ENCODE results near the gene CKB. TPM values are rescaled to one million over a fixed set of nuclear protein-coding genes. Genes with fewer than 3 reads are reported as not detected.

Gene CKB
- total and polyA plus RNA-seq, 2 donors (not counting 1 experiment from before 2014, with no cell fraction given), result 65.2 to 136 TPM

- Histone ChIP-seq H3K4me2 (ENCODE audit: extremely low read depth, insufficient read depth, low read length) (no peak overlapping the region), H3K36me3 (ENCODE audit: control insufficient read depth, insufficient read depth, low read length) (peaks cover 2% of the 10 kb centered on the region), H3K9me3 (ENCODE audit: control insufficient read depth, insufficient read depth, low read depth, low read length) (no peaks in the 10 kb centered on the region), H3K4me3 (replicated peaks in 1 of 4; ENCODE audit: control extremely low read depth in 1 of 4, insufficient read depth in 1 of 4, low read depth in 3 of 4, low read length in 4 of 4) (no peak overlapping the region), H3K9ac (ENCODE audit: insufficient read depth, low read length) (no peak overlapping the region), H3K4me1 (ENCODE audit: control insufficient read depth, extremely low read depth, insufficient read depth, low read length) (peaks cover 21% of the 10 kb centered on the region), H3K27me3 (ENCODE audit: control insufficient read depth, insufficient read depth, low read length) (no peaks in the 10 kb centered on the region), H3K79me2 (ENCODE audit: control insufficient read depth, insufficient read depth, low read length) (no peaks in the 10 kb centered on the region), H4K20me1 (ENCODE audit: control insufficient read depth, extremely low read depth, insufficient read depth, low read length) (no peaks in the 10 kb centered on the region), H3K27ac (ENCODE audit: insufficient read depth, low read length) (no peak overlapping the region), H2AFZ (ENCODE audit: low read length) (no peak overlapping the region)
- TF ChIP-seq CTCF (conservative IDR thresholded peaks at IDR 0.05 in 1 of 2, IDR thresholded peaks at IDR 0.05 in 1 of 2; ENCODE audit: low read depth in 1 of 2, low read length in 2 of 2) (no peak), EZH2 (IDR thresholded peaks at IDR 0.05; ENCODE audit: low read length, missing control alignments) (no peak)
- DNase-seq (ENCODE audit: low read depth in 2 of 2), result no peak
Observed at GRCh38 chr14:103517174-103517566, 5.5 kb downstream of the CKB start.

GRCh38 chr14:103516426-103517173, 6.0 kb downstream of the CKB start:
- Histone ChIP-seq H3K4me1 (ENCODE audit: control insufficient read depth, extremely low read depth, insufficient read depth, low read length) (peaks cover 21% of the 10 kb centered on the region), H3K9me3 (ENCODE audit: control insufficient read depth, insufficient read depth, low read depth, low read length) (no peaks in the 10 kb centered on the region), H3K4me3 (replicated peaks in 1 of 4; ENCODE audit: control extremely low read depth in 1 of 4, insufficient read depth in 1 of 4, low read depth in 3 of 4, low read length in 4 of 4) (no peak overlapping the region), H3K36me3 (ENCODE audit: control insufficient read depth, insufficient read depth, low read length) (peaks cover 2% of the 10 kb centered on the region), H3K27me3 (ENCODE audit: control insufficient read depth, insufficient read depth, low read length) (no peaks in the 10 kb centered on the region), H3K79me2 (ENCODE audit: control insufficient read depth, insufficient read depth, low read length) (no peaks in the 10 kb centered on the region), H4K20me1 (ENCODE audit: control insufficient read depth, extremely low read depth, insufficient read depth, low read length) (no peaks in the 10 kb centered on the region), H2AFZ (ENCODE audit: low read length) (no peak overlapping the region), H3K9ac (ENCODE audit: insufficient read depth, low read length) (no peak overlapping the region), H3K27ac (ENCODE audit: insufficient read depth, low read length) (no peak overlapping the region), H3K4me2 (ENCODE audit: extremely low read depth, insufficient read depth, low read length) (no peak overlapping the region)
- TF ChIP-seq EZH2 (IDR thresholded peaks at IDR 0.05; ENCODE audit: low read length, missing control alignments) (no peak), CTCF (conservative IDR thresholded peaks at IDR 0.05 in 1 of 2, IDR thresholded peaks at IDR 0.05 in 1 of 2; ENCODE audit: low read depth in 1 of 2, low read length in 2 of 2) (no peak)
- DNase-seq (ENCODE audit: low read depth in 2 of 2), result no peak

- TF ChIP-seq EZH2 (IDR thresholded peaks at IDR 0.05; ENCODE audit: low read length, missing control alignments) (no peak), CTCF (conservative IDR thresholded peaks at IDR 0.05 in 1 of 2, IDR thresholded peaks at IDR 0.05 in 1 of 2; ENCODE audit: low read depth in 1 of 2, low read length in 2 of 2) (no peak)
- Histone ChIP-seq H3K4me3 (replicated peaks in 1 of 4; ENCODE audit: control extremely low read depth in 1 of 4, insufficient read depth in 1 of 4, low read depth in 3 of 4, low read length in 4 of 4) (no peak overlapping the region), H3K9ac (ENCODE audit: insufficient read depth, low read length) (no peak overlapping the region), H2AFZ (ENCODE audit: low read length) (no peak overlapping the region), H3K27ac (ENCODE audit: insufficient read depth, low read length) (no peak overlapping the region), H3K27me3 (ENCODE audit: control insufficient read depth, insufficient read depth, low read length) (no peaks in the 10 kb centered on the region), H3K36me3 (ENCODE audit: control insufficient read depth, insufficient read depth, low read length) (peaks cover 7% of the 10 kb centered on the region), H3K9me3 (ENCODE audit: control insufficient read depth, insufficient read depth, low read depth, low read length) (no peaks in the 10 kb centered on the region), H4K20me1 (ENCODE audit: control insufficient read depth, extremely low read depth, insufficient read depth, low read length) (no peaks in the 10 kb centered on the region), H3K79me2 (ENCODE audit: control insufficient read depth, insufficient read depth, low read length) (no peaks in the 10 kb centered on the region), H3K4me2 (ENCODE audit: extremely low read depth, insufficient read depth, low read length) (no peak overlapping the region), H3K4me1 (ENCODE audit: control insufficient read depth, extremely low read depth, insufficient read depth, low read length) (peaks cover 16% of the 10 kb centered on the region)
- DNase-seq (ENCODE audit: low read depth in 2 of 2), result no peak
Observed at GRCh38 chr14:103514596-103515421, 7.8 kb downstream of the CKB start.

Data from fibroblast of lung (primary cell).